Measurements from ENCODE around the gene AOAH.

GRCh38 chr7:36475011-36475342 lies 249.3 kb downstream of the AOAH start:
- TF ChIP-seq EP300 (IDR thresholded peaks at IDR 0.05) (no peak), CTCF (IDR thresholded peaks at IDR 0.05) (no peak), POLR2AphosphoS5 (IDR thresholded peaks at IDR 0.05) (no peak)
